ENCODE data around the gene HJURP. TPM values are rescaled to one million over a fixed set of nuclear protein-coding genes. Genes with fewer than 3 reads are reported as not detected.

The HJURP gene
- total RNA-seq, 1 donor from 2014 or later, result 42.1 TPM

GRCh38 chr2:233833345-233833744, 21.0 kb downstream of the HJURP start:
- Mint-ChIP-seq H3K27ac (no peak overlapping the region), H3K4me1 (ENCODE audit: unreplicated experiment) (peaks cover 13% of the 10 kb centered on the region), H3K36me3 (peaks cover 16% of the 10 kb centered on the region), H3K9me3 (no peaks in the 10 kb centered on the region), H3K4me3 (no peak overlapping the region), H3K27me3 (no peaks in the 10 kb centered on the region)
- DNase-seq (ENCODE audit: extremely low spot score, unreplicated experiment), result no peak
- no peak for TF ChIP-seq CTCF (conservative IDR thresholded peaks at IDR 0.05)

GRCh38 chr2:233832869-233833311, 21.4 kb downstream of the HJURP start:
- H3K27ac Mint-ChIP-seq, result no peak overlapping the region
- H3K4me3 Mint-ChIP-seq, result no peak overlapping the region
- H3K9me3 Mint-ChIP-seq, result no peaks in the 10 kb centered on the region
- H3K27me3 Mint-ChIP-seq, result no peaks in the 10 kb centered on the region
- peaks cover 9% of the 10 kb centered on the region for H3K4me1 Mint-ChIP-seq (ENCODE audit: unreplicated experiment)
- peak; percentile 68 for TF ChIP-seq CTCF (conservative IDR thresholded peaks at IDR 0.05)
- DNase-seq (ENCODE audit: extremely low spot score, unreplicated experiment), result no peak
- peaks cover 11% of the 10 kb centered on the region for H3K36me3 Mint-ChIP-seq

- peaks cover 7% of the 10 kb centered on the region for H3K36me3 Mint-ChIP-seq
- DNase-seq (ENCODE audit: extremely low spot score, unreplicated experiment), result no peak
- H3K27me3 Mint-ChIP-seq, result no peaks in the 10 kb centered on the region
- TF ChIP-seq CTCF (conservative IDR thresholded peaks at IDR 0.05), result no peak
- H3K4me1 Mint-ChIP-seq (ENCODE audit: unreplicated experiment), result peaks cover 7% of the 10 kb centered on the region
- H3K9me3 Mint-ChIP-seq, result no peaks in the 10 kb centered on the region
- H3K4me3 Mint-ChIP-seq, result no peak overlapping the region
- H3K27ac Mint-ChIP-seq, result no peak overlapping the region
Observed at GRCh38 chr2:233832414-233832813, 21.9 kb downstream of the HJURP start.

- Mint-ChIP-seq H3K27ac (no peak overlapping the region), H3K9me3 (no peaks in the 10 kb centered on the region), H3K4me3 (no peak overlapping the region), H3K4me1 (ENCODE audit: unreplicated experiment) (peaks cover 7% of the 10 kb centered on the region), H3K36me3 (peaks cover 3% of the 10 kb centered on the region), H3K27me3 (no peaks in the 10 kb centered on the region)
- no peak for DNase-seq (ENCODE audit: extremely low spot score, unreplicated experiment)
- no peak for TF ChIP-seq CTCF (conservative IDR thresholded peaks at IDR 0.05)
Observed at GRCh38 chr2:233831861-233832260, 22.5 kb downstream of the HJURP start.

GRCh38 chr2:233831011-233831721, 23.2 kb downstream of the HJURP start:
- TF ChIP-seq CTCF (conservative IDR thresholded peaks at IDR 0.05), result no peak
- Mint-ChIP-seq H3K4me1 (ENCODE audit: unreplicated experiment) (peaks cover 7% of the 10 kb centered on the region), H3K27me3 (no peaks in the 10 kb centered on the region), H3K9me3 (no peaks in the 10 kb centered on the region), H3K36me3 (no peaks in the 10 kb centered on the region), H3K27ac (no peak overlapping the region), H3K4me3 (no peak overlapping the region)
- DNase-seq (ENCODE audit: extremely low spot score, unreplicated experiment), result no peak

Data from type B pancreatic cell (in vitro differentiated cells).